Measurements from ENCODE around the gene PRKAR1B. TPM values are rescaled to one million over a fixed set of nuclear protein-coding genes. Genes with fewer than 3 reads are reported as not detected.

The PRKAR1B gene
- total RNA-seq, 1 experiment from 2014 or later, result 43.3 TPM

GRCh38 chr7:603152-603951 is 123.7 kb downstream of the PRKAR1B start:
- H2BK20ac ChIP-seq (ENCODE audit: low read depth, low read length, poor library complexity, severe bottlenecking), result no peak overlapping the region
- no peaks in the 10 kb centered on the region for H3K79me2 ChIP-seq (ENCODE audit: insufficient read depth, low read length)
- no peak overlapping the region for H3K14ac ChIP-seq (ENCODE audit: insufficient read depth, low read length)
- H4K91ac ChIP-seq (ENCODE audit: insufficient read length, low read depth, low read length), result no peak overlapping the region
- no CpG with 5 or more reads among the region's 12 CpGs for WGBS (ENCODE audit: extremely low coverage, insufficient read length, low lambda C conversion rate)
- H3K27ac ChIP-seq (ENCODE audit: insufficient read length, low read depth, low read length), result no peak overlapping the region
- no peak overlapping the region for H2AFZ ChIP-seq (ENCODE audit: low read length)
- no peak overlapping the region for H3K4me3 Mint-ChIP-seq
- H3T11ph ChIP-seq (ENCODE audit: low read length), result no peak overlapping the region
- peaks cover 0 to 8% (median 4%) of the 10 kb centered on the region in 3 experiments; a peak in 5 of 7 replicates for H3K36me3 Mint-ChIP-seq (ENCODE audit: insufficient read depth in 1 of 3, low read depth in 3 of 3)
- H4K8ac ChIP-seq (replicated peaks; ENCODE audit: insufficient read length, low read depth, low read length), result no peak overlapping the region
- H4K5ac ChIP-seq (ENCODE audit: insufficient read length, low read depth, low read length), result no peak overlapping the region
- H3K27ac Mint-ChIP-seq, result peak overlapping the region; percentile 50 to 97 (median 71); a peak in 5 of 7 replicates
- DNase-seq, result no peak
- H3K79me1 ChIP-seq (ENCODE audit: insufficient read depth, low read depth, low read length, poor library complexity, severe bottlenecking), result no peaks in the 10 kb centered on the region
- no peak overlapping the region for H2BK15ac ChIP-seq (ENCODE audit: low read depth, low read length)
- H3K4me2 ChIP-seq (ENCODE audit: insufficient read depth, insufficient read length, low read length), result no peak overlapping the region
- H3K27me3 Mint-ChIP-seq (ENCODE audit: low read depth), result no peaks in the 10 kb centered on the region
- H3K9me3 Mint-ChIP-seq, result no peaks in the 10 kb centered on the region
- H3K4me1 ChIP-seq (ENCODE audit: insufficient read depth, low read length), result no peaks in the 10 kb centered on the region
- no peak overlapping the region for H2BK5ac ChIP-seq (ENCODE audit: insufficient read length, low read length)
- no peak overlapping the region for H2AK5ac ChIP-seq (ENCODE audit: insufficient read length, low read length)
- no peak overlapping the region for H3K23ac ChIP-seq (ENCODE audit: insufficient read length, low read depth, low read length)
- no peak overlapping the region for H2BK12ac ChIP-seq (ENCODE audit: insufficient read length, low read depth, low read length)
- H3K9me3 ChIP-seq (ENCODE audit: control insufficient read depth, low read depth, low read length), result no peaks in the 10 kb centered on the region
- H2BK120ac ChIP-seq (ENCODE audit: low read depth, low read length, poor library complexity, severe bottlenecking), result no peak overlapping the region
- TF ChIP-seq CTCF (conservative IDR thresholded peaks at IDR 0.05), result no peak
- H3K4me1 Mint-ChIP-seq, result peaks cover 13 to 14% of the 10 kb centered on the region in 2 experiments
- no peak overlapping the region for H3K18ac ChIP-seq (ENCODE audit: insufficient read length, low read depth, low read length)
- no peak overlapping the region for H3K4ac ChIP-seq (ENCODE audit: low read depth, low read length)
- H3K9ac ChIP-seq (ENCODE audit: extremely low read depth, insufficient read length, low read length), result no peak overlapping the region
- peaks cover 2% of the 10 kb centered on the region for H3K23me2 ChIP-seq (ENCODE audit: insufficient read length, low read depth, low read length, poor library complexity, severe bottlenecking)
- peaks cover 9% of the 10 kb centered on the region for H4K20me1 ChIP-seq (ENCODE audit: control insufficient read depth, insufficient read depth, insufficient read length)
- no peak overlapping the region for H3K56ac ChIP-seq (ENCODE audit: insufficient read length, low read depth, low read length)
- H3K27me3 ChIP-seq (ENCODE audit: insufficient read depth, low read length), result no peaks in the 10 kb centered on the region
